Neutrophil (primary cell): ENCODE results near the gene SPTBN1.

Source experiments
- H3K27ac ChIP-seq: fragments of 200-600 bp; sonication (generic); 2 replicates; pipeline ENCODE4 v1.5.1; 2016; ENCODE audit warnings: mild to moderate bottlenecking, moderate library complexity
- H3K27me3 ChIP-seq: fragments of 200-600 bp; sonication (generic); 2 replicates; pipeline ENCODE4 v1.6.0; 2016; ENCODE audit warnings: mild to moderate bottlenecking
- H3K36me3 ChIP-seq: fragments of 200-600 bp; sonication (generic); 2 replicates; pipeline ENCODE4 v1.5.1; 2017
- H3K4me1 ChIP-seq, 2 experiments: fragments of 200-600 bp in 1 of 2; sonication (generic) in 1 of 2; 1 replicate in 1 of 2; 2 replicates in 1 of 2; pipeline versions ENCODE4 v1.5.1 to v1.6.1; 2013 to 2016; ENCODE audit warnings: low read depth in 1 of 2, low read length in 1 of 2, mild to moderate bottlenecking in 1 of 2, moderate library complexity in 1 of 2; ENCODE audit not compliant: control insufficient read depth in 1 of 2, insufficient read depth in 1 of 2
- H3K4me3 ChIP-seq, 2 experiments: fragments of 200-600 bp in 1 of 2; sonication (generic) in 1 of 2; 1 replicate in 1 of 2; 2 replicates in 1 of 2; pipeline ENCODE4 v1.5.1; 2013 to 2016; ENCODE audit warnings: low read depth in 1 of 2, low read length in 1 of 2, mild to moderate bottlenecking in 1 of 2, moderate library complexity in 1 of 2
- H3K9me3 ChIP-seq: fragments of 200-600 bp; sonication (generic); 2 replicates; pipeline ENCODE4 v1.5.1; 2016
- CTCF ChIP-seq: fragments of 200-600 bp; sonication (generic); IDR thresholded peaks from 2 replicates; pipeline ENCODE4 v1.5.1; 2016; ENCODE audit warnings: antibody characterized with exemption

SPTBN1 gene

GRCh38 chr2:54420524-54421172, 35.5 kb upstream of the SPTBN1 start:
- no peak for TF ChIP-seq CTCF
- no peaks in the 10 kb centered on the region for H3K9me3 ChIP-seq

GRCh38 chr2:54422072-54422581, 34.0 kb upstream of the SPTBN1 start:
- Histone ChIP-seq H3K36me3 (no peaks in the 10 kb centered on the region), H3K4me1 (peaks cover 5 to 9% of the 10 kb centered on the region in 2 experiments), H3K9me3 (no peaks in the 10 kb centered on the region), H3K27me3 (peaks cover 94% of the 10 kb centered on the region), H3K27ac (no peak overlapping the region), H3K4me3 (peak overlapping the region in 1 of 2 experiments; percentile 24)
- no peak for TF ChIP-seq CTCF

More at GRCh38 chr2:54420524-54421172, 35.5 kb upstream of the SPTBN1 start:
- peaks cover 94% of the 10 kb centered on the region for H3K27me3 ChIP-seq
- H3K4me1 ChIP-seq, result peaks cover 5 to 9% of the 10 kb centered on the region in 2 experiments
- H3K4me3 ChIP-seq, result no peak overlapping the region
- H3K27ac ChIP-seq, result no peak overlapping the region
- no peaks in the 10 kb centered on the region for H3K36me3 ChIP-seq

- no peak for TF ChIP-seq CTCF
- H3K27me3 ChIP-seq, result peaks cover 92% of the 10 kb centered on the region
Measured at GRCh38 chr2:54423213-54423612, 32.9 kb upstream of the SPTBN1 start.

GRCh38 chr2:54424555-54425163, 31.5 kb upstream of the SPTBN1 start:
- H3K27me3 ChIP-seq, result peaks cover 85% of the 10 kb centered on the region
- H3K36me3 ChIP-seq, result no peaks in the 10 kb centered on the region
- peaks cover 6 to 11% of the 10 kb centered on the region in 2 experiments for H3K4me1 ChIP-seq
- no peak for TF ChIP-seq CTCF
- no peak overlapping the region for H3K27ac ChIP-seq
- no peaks in the 10 kb centered on the region for H3K9me3 ChIP-seq
- H3K4me3 ChIP-seq, result no peak overlapping the region

More at GRCh38 chr2:54423213-54423612, 32.9 kb upstream of the SPTBN1 start:
- Histone ChIP-seq H3K36me3 (no peaks in the 10 kb centered on the region), H3K4me3 (no peak overlapping the region), H3K27ac (no peak overlapping the region), H3K9me3 (no peaks in the 10 kb centered on the region), H3K4me1 (peaks cover 5 to 9% of the 10 kb centered on the region in 2 experiments)

- peaks cover 64% of the 10 kb centered on the region for H3K27me3 ChIP-seq
- H3K4me1 ChIP-seq, result peaks cover 13 to 15% of the 10 kb centered on the region in 2 experiments
- H3K27ac ChIP-seq, result no peak overlapping the region
- no peak for TF ChIP-seq CTCF
- no peak overlapping the region for H3K4me3 ChIP-seq
- H3K9me3 ChIP-seq, result no peaks in the 10 kb centered on the region
- no peaks in the 10 kb centered on the region for H3K36me3 ChIP-seq
Measured at GRCh38 chr2:54428108-54428831, 27.9 kb upstream of the SPTBN1 start.
